Duodenal mucosa (tissue), 2 donors: Measurements from ENCODE around the gene SLC35G1.
A peak's percentile ranks its signal among the peaks of the same experiment; 100 is the strongest.

Experiments used
- H3K27ac ChIP-seq: one replicate; pipeline ENCODE4 v1.7.0; 2013; ENCODE audit warnings: low read depth, low read length
- H3K27me3 ChIP-seq, 2 donors: one replicate each; pipeline ENCODE4 v1.7.0; 2013; ENCODE audit warnings: low read length in 2 of 2, control low read depth in 1 of 2; ENCODE audit not compliant: insufficient read depth in 2 of 2, control insufficient read depth in 1 of 2
- H3K36me3 ChIP-seq, 2 donors: one replicate each; pipeline ENCODE4 v1.7.0; 2013; ENCODE audit warnings: low read length in 2 of 2, control low read depth in 1 of 2; ENCODE audit not compliant: insufficient read depth in 2 of 2, control insufficient read depth in 1 of 2
- H3K4me1 ChIP-seq, 2 donors: one replicate each; pipeline ENCODE4 v1.7.0; 2013; ENCODE audit warnings: low read length in 2 of 2, control low read depth in 1 of 2; ENCODE audit not compliant: insufficient read depth in 2 of 2, control insufficient read depth in 1 of 2
- H3K4me3 ChIP-seq, 2 donors: one replicate each; pipeline ENCODE4 v1.7.0; 2013; ENCODE audit warnings: low read length in 2 of 2, low read depth in 1 of 2
- H3K9ac ChIP-seq, 2 donors: one replicate each; pipeline ENCODE4 v1.7.0; 2013; ENCODE audit warnings: low read length in 2 of 2, low read depth in 1 of 2
- H3K9me3 ChIP-seq, 2 donors: one replicate each; pipeline ENCODE4 v1.7.0; 2013; ENCODE audit warnings: low read length in 2 of 2, control low read depth in 1 of 2; ENCODE audit not compliant: control insufficient read depth in 1 of 2

The SLC35G1 gene, protein sequence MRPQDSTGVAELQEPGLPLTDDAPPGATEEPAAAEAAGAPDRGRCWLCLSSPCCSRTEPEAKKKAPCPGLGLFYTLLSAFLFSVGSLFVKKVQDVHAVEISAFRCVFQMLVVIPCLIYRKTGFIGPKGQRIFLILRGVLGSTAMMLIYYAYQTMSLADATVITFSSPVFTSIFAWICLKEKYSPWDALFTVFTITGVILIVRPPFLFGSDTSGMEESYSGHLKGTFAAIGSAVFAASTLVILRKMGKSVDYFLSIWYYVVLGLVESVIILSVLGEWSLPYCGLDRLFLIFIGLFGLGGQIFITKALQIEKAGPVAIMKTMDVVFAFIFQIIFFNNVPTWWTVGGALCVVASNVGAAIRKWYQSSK

DNA sequence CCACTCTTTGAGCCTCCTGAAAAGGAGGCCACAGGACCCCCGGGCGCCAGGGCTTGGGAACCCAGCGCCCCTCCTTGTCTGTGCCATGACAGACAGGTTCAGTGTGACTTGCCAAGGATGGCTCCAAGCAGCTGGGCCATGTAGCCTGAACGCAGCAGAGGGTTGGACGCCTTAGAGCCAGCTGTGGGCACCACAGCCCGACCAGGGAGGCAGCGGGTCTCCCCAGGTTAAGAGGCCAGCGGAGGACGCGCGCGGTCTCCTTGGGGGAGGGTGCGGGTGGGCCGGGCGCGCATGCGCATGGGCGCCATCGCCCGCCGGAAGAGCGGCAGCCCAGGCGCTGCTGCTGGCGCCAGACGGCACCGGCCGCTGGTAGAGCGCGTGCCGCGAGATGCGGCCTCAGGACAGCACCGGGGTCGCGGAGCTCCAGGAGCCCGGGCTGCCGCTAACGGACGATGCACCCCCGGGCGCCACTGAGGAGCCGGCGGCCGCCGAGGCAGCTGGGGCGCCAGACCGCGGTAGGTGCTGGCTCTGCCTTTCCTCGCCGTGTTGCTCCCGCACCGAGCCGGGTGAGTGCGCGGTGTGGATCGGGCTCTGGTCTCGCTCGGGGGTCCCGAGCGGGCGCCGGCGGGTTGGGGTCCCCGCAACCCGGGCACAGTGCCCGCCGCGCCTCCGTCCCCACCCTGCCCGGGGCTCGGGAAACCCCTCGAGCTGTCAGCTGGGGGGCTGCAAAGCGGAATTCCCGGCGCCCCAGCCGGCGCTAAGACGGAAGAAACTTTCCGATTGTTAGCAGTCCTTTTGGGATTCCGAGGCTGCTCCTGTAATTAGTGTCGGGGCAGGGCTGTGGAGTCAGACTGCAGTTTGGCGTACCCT is at the start of gene SLC35G1:
SLC35G1 (plus strand) TSS at position 333 of the 870 bp plus-strand sequence; CDS start at position 389, 56 bp downstream.
- no peaks in the 10 kb centered on the region for H3K27me3 ChIP-seq
- no peaks in the 10 kb centered on the region for H3K9me3 ChIP-seq
- no peak within 1 kb of the TSS for H3K27ac ChIP-seq
- H3K4me1 ChIP-seq, result peaks cover 23 to 31% of the 10 kb centered on the region in 2 donors
- peak within 1 kb of the TSS; percentile 53 to 90 for H3K9ac ChIP-seq
- peak within 1 kb of the TSS; percentile 90 to 93 for H3K4me3 ChIP-seq
- no peaks in the 10 kb centered on the region for H3K36me3 ChIP-seq

DNA sequence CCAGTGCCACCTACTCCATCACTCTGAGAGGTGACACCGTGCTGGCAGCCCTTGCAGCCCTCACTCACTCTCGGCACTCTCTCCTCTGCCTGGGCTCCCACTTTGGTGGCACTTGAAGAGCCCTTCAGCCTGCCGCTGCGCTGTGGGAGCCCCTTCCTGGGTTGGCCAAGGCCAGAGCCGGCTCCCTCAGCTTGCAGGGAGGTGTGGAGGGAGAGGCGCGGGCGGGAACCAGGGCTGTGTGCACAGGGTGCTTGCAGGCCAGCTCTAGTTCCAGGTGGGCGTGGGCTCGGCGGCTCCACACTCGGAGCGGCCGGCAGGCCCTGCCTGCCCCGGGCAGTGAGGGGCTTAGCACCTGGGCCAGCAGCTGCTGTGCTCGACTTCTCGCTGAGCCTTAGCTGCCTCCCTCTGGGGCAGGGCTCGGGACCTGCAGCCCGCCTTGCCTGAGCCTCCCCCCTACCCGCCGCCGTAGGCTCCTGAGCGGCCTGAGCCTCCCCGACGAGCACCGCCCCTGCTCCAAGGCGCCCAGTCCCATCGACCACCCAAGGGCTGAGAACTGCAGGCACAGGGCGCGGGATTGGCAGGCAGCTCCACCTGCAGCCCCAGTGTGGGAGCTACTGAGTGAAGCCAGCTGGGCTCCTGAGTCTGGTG is 48.7 kb upstream of the SLC35G1 start:
- no peaks in the 10 kb centered on the region for H3K27me3 ChIP-seq
- no peaks in the 10 kb centered on the region for H3K9me3 ChIP-seq
- H3K36me3 ChIP-seq, result no peaks in the 10 kb centered on the region
- H3K27ac ChIP-seq, result no peak overlapping the region
- no peak overlapping the region for H3K9ac ChIP-seq
- H3K4me1 ChIP-seq, result no peaks in the 10 kb centered on the region
- no peak overlapping the region for H3K4me3 ChIP-seq

DNA sequence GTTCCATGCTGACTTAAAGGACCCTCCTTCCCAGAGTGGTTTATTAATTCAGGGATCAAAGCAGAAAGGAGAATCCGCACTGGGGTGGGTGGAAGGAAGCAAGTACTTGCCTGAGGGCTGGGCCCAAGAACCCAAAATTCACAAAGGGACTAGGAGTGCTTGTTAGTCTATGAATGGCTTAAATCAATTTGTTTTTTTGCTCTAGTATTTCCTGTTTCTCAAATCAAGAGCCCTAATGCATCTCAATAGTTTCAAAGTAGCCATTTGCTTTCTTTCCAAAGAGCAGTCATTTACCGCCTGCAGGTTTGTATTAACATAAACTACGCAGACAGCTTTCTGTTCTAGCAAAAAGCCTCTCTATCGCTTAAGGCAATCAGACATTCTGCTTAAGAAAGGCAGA is 44.2 kb upstream of the SLC35G1 start:
- no peaks in the 10 kb centered on the region for H3K9me3 ChIP-seq
- H3K36me3 ChIP-seq, result no peaks in the 10 kb centered on the region
- H3K4me1 ChIP-seq, result peaks cover 0 to 6% of the 10 kb centered on the region in 2 donors
- no peak overlapping the region for H3K27ac ChIP-seq
- H3K27me3 ChIP-seq, result no peaks in the 10 kb centered on the region
- no peak overlapping the region for H3K4me3 ChIP-seq
- H3K9ac ChIP-seq, result no peak overlapping the region

DNA sequence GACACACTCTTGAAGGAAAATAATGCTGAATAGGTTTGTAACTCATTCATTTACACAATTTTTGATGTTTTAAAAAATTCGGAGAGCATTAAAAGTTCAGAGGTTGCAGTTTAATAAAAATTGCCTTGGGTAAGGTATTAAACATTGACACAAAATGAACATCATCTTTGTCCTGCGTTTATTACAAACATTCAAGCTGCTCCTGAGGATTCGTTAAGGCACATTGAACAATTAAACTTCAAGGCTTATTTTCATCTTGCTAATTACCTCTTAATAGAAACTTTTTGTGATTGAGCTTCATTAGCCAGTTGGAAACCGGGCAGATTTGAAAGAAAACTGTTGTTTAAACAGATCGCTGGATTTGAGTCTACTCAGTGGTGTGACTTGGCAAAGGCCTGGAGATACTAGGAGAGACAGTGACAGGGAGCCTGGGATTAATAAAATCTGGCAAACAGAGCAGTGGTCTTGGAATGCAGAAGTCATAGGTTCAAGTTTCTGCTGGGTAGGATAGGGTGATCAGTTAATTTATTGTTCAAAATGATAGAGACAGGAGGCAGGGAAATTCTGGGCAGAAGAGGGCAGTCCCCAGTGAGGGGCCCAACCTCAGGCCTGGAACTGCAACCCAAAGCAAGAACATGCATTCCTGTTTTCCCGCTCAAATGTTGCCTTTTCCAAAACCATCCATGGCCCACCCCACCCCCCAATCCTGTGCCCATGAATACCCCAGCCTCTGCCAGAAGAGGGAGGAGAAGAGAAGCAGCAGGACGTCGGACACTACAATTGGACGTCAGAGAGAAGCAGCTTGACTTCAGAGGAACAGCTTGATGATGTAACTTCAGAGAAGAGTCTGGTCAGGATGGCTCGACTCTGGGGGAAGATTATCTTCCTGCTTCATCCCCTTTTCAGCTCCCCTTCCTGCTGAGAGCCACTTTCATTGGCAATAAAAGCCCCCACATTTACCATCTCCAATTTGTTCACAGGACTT is 43.5 kb upstream of the SLC35G1 start:
- H3K9ac ChIP-seq, result no peak overlapping the region
- no peak overlapping the region for H3K27ac ChIP-seq
- H3K4me3 ChIP-seq, result no peak overlapping the region
- H3K36me3 ChIP-seq, result no peaks in the 10 kb centered on the region
- H3K9me3 ChIP-seq, result no peaks in the 10 kb centered on the region
- peaks cover 3 to 12% of the 10 kb centered on the region in 2 donors for H3K4me1 ChIP-seq
- no peaks in the 10 kb centered on the region for H3K27me3 ChIP-seq

DNA sequence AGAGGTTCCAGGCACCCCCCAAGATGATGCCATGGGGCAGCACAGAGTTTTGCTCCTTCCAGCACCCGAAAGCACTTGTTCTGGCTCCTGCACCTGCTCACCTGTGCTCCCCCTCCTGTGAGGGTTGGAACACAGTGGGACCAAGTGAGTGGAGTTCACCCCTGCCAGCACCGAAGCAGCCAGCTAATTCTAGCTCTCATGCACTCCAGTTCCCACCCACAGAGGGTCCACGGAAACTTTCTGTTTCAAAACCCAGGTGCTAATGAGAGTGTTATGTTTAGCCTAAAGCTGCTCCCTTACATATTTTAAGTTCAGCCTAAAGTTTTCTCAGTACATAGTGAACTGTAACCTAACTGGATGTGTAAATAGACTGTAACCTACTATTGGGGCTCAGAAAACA is 42.6 kb upstream of the SLC35G1 start:
- Histone ChIP-seq H3K4me3 (no peak overlapping the region), H3K4me1 (peaks cover 11 to 21% of the 10 kb centered on the region in 2 donors), H3K9ac (no peak overlapping the region), H3K27me3 (no peaks in the 10 kb centered on the region), H3K27ac (no peak overlapping the region), H3K9me3 (no peaks in the 10 kb centered on the region), H3K36me3 (no peaks in the 10 kb centered on the region)

DNA sequence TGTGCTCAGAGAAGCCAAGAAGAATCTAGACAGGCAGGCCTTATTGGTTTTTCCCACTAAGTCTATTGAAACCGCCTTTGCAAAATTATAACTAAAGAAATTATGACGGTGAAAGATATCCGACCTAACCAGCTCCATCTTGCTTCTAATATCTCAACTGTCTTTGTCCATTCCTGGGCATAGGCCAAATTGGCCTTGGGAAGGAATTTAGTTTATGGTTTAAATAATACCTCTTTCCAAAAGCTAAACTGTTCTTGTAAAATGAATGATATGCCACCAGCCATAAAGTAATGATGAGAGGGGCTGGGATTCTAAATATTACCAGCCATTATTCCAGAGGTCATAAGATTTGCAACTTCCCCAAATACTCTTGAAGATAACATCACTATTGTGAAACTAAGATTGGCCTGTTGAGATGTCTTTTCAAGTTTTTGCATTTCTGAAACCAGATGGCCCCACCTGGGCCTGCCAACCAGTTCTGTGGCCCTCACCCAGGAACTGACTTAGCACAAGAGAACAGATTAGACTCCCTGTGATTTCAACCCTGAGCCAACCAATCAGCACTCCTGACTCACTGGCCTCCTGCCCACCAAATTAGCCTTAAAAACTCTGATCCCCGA is 41.2 kb upstream of the SLC35G1 start:
- Histone ChIP-seq H3K9ac (no peak overlapping the region), H3K36me3 (no peaks in the 10 kb centered on the region), H3K27me3 (no peaks in the 10 kb centered on the region), H3K4me3 (no peak overlapping the region), H3K4me1 (peaks cover 20 to 26% of the 10 kb centered on the region in 2 donors), H3K27ac (no peak overlapping the region), H3K9me3 (no peaks in the 10 kb centered on the region)

DNA sequence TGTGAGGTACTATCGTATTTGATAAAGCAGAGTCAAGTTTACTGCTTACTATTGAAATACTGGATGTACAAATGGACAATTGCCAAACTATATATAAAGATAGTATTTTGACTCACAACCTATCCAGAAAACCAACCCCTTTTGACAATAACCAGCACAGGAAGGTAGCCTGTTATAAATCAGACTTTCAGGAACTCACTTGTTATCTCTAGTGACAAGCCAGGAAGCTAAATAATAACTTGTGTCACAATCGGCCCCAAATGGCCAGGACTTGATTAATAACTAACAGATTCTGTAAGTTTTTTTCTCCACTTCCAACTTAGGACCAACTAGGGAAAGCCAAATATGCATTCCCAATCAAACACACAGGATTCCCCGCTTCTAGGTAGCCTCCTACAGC is 38.8 kb upstream of the SLC35G1 start:
- Histone ChIP-seq H3K27ac (no peak overlapping the region), H3K27me3 (no peaks in the 10 kb centered on the region), H3K36me3 (no peaks in the 10 kb centered on the region), H3K9ac (no peak overlapping the region), H3K4me3 (no peak overlapping the region), H3K9me3 (no peaks in the 10 kb centered on the region), H3K4me1 (peaks cover 30 to 50% of the 10 kb centered on the region in 2 donors)

DNA sequence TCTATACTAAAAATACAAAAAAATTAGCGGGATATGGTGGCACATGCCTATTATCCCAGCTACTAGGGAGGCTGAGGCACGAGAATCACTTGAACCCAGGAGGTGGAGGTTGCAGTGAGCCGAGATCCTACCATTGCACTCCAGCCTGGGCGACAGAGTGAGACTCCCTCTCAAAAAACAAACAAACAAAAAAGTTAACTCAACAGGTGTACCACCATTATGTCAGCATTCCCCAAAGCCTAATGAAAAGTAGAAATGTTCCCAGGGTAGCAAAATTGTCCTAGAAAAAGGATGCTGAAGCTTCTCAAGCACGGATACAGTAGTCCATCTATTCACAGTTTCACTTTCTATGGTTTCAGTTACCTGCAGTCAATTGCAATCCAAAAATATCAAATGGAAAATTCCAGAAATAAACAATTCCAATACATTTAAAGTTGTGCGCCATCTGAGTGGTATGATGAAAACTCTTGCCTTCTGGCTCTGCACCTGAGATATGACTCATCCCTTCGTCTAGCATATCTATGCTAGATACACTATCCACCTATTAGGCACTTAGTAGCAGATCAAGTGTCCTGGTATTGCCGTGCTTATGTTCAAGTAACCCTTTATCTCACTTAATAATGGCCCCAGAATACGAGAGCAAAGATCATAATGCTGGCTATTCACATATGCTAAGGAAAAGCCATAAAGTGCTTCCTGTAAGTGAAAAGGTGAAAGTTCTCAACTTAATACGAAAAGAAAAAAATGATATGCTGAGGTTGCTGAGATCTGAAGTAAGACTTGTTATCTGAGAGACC is 37.2 kb upstream of the SLC35G1 start:
- Histone ChIP-seq H3K36me3 (no peaks in the 10 kb centered on the region), H3K9ac (no peak overlapping the region), H3K27me3 (no peaks in the 10 kb centered on the region), H3K4me1 (peaks cover 30 to 51% of the 10 kb centered on the region in 2 donors), H3K9me3 (no peaks in the 10 kb centered on the region), H3K27ac (no peak overlapping the region), H3K4me3 (no peak overlapping the region)
